ENCODE measurements around the gene KLHL29.

KLHL29 gene

GRCh38 chr2:23659328-23659727 lies 274.3 kb downstream of the KLHL29 start:
- DNase-seq (ENCODE audit: low read depth): no peak

DNA sequence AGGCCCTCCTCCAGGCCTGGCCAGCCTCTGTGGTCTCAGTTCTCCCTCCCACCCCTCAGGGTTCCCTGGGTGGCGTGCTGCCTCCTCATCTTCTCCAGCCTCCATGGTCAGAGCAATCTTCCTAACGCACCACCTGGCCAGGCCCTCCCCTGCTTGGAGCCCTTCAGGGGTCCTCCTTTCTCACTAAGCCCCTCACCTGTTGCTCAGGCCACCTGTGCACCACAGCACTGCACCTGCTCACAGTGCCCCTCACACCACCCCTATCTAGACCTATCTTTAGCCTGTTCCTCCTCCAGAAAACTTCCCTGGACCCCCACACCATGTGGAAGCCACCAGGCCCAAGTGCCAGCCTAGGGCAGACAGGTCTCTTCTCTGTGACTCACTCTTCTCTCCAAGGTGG lies 274.8 kb downstream of the KLHL29 start:
- DNase-seq (ENCODE audit: low read depth): no peak

GRCh38 chr2:23660237-23660636 lies 275.3 kb downstream of the KLHL29 start:
- no peak for DNase-seq (ENCODE audit: low read depth)

DNA sequence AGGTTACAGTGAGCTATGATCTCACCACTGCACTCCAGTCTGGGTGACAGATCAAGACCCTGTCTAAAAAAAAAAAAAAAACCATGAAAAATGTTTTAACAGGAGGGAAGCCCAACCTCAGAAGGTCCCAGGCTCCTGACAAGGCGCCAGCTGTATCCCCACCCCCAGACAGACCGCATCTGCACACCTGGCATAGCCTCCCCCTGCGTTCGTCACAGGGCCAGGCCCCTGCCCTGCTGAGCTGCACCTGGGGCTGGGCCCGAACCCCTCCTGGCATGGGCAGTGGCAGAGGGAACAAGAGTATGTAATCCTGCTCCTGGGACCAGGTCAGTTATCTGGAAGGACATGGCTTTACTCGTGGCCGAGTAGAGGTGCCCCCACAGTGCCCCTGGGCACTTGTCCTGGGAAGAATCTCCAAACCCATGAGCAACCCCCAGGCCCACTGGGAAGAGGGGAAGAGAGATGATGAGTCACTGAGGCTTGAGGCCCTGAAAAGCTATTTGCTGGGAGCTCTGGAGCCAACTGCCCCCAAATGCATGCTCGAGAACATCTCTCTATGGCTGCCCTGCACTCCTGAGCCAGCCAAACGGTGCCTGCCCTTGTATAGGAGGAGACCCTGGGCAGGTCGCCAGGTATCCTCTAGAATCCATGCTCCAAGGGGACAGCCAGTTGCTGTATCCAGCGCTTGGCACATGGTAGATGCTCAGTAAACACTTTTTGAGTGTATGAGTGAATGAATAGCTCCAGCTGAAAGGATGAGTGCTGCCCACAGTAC lies 276.5 kb downstream of the KLHL29 start:
- DNase-seq (ENCODE audit: low read depth): peak; percentile 7

GRCh38 chr2:23662466-23662865 lies 277.5 kb downstream of the KLHL29 start:
- no peak for DNase-seq (ENCODE audit: low read depth)

DNA sequence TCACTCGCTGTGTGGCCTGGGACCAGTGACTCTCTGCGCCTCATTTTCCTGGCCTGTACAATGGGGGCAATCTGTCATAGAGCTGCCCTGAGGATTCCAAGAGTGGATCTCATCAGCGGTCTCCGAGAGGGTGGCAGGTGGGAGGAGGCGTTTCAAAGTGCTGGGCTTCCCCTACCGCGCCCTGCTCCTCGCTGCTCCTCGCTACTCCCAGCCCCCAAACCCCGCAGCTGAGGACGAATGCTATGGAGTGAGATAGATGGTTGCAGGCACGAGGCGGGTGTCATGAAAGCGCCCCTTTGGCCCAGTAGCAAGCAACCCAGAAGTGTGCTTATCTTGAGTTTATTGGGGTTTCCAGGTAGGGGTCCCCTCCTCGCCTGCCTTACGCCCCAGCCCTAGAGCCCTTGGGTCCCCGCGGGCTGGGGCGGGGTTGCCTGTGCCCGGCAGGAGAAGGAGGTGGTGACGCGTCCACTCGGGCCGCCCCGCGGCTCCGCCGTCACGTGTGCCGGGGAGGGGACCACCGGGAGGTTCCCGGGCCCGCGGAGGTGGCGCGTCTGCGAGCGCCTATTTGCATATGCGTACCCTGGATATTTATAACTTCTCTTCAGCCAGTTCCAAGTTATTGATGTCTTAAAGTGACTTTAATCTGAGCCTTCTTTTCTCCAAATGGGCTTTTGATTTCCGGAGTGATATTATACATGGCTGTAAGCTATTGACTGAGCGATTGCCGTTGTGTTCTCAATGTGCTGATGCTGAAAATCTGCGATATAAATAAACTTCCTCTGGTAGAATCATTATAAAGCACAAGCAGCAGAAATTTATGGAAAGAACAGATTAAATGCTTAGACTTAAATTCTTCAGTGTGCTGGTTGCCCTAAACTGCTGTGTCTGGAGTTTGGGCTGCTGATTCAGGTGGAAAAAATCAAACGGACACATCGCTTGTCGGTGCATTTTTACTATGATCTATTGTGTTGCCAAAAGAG lies 278.3 kb downstream of the KLHL29 start:
- peak; percentile 23 for DNase-seq (ENCODE audit: low read depth)

DNA sequence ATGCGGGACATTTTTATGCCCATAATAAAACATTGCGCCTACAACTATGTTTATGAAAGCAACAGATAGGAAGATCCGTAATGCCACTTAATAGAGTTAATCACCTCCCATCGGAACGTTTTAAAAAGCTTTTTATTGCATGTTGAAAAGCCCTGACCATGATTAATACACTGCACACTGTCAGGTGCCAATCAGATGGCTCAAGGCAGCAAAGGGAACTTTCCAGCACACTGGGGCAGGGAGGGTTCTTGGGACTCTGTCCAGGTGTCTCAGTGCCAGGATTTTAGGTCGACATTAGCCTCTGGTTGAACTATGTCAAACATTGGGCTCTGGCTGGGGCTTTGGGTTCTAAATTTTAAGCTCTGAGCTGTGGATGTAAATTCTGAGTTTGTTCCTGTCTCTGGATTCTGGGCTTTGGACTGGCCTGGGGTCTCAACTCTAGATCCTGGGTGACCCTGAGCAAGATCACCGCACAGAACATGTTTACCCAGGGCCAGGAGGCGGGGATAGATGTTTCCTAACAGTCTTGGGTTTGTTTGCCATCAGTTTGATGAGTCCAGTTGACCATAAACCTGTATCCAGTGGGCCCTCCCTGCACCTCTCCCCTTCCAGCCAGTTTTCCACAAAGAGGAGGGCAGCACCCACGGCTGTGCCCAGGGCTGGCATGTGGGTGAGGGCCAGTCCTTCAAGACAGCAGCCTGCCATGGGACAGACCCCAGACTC lies 279.2 kb downstream of the KLHL29 start:
- DNase-seq (ENCODE audit: low read depth): no peak

DNA sequence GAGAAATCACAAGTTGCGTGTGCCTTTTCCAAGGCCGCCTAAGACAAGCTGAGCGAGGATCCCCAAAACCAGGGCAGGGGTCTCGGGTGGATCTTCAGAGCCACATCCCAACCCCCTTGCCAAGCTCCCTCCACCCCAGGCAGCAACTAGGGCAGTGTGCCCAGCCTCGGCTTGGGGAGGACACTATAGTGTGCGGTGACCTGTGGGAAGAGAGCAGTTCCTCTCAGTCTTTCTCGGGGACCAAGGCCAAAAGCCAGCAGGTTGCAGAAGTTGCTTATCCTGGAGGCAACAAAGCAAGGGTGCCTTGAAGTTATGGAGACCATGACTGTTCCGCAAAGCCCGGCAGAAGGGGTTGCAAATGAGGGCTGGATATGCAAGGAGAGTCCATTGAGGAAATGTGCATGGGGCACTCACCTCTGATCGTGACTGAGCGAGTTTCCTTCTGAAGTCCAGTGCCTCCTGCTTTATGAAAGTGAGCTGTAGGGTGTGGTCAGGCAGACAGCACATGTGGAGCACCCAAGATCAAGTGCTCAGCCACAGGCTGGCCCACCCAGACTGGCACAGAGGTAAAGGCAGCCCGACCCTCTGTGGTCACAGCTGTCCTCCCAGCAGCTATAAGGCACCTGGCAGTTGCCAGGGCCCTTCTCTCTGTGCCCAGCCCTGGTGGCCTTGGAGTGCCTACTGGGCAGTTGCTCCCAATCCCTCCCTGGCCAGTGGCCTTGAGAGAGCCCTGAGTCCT lies 281.4 kb downstream of the KLHL29 start:
- DNase-seq (ENCODE audit: low read depth): no peak

DNA sequence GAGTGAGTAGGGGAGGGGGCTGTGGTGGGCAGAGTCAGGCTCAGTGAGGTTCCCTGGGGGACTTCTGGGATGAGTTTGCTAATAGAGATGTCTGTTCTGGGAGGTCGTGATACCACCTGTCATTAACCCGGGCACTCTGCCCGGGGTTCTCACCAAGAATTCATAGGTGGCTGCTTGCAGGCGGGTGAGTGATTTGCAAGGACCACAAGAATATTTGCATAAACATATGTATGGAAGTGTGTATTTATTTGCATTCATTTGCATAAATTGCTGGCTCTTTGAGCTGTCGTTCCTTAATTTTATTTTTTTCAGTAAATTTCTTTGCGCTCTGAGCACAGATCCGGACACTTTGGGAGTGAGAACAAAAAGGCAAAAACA lies 282.0 kb downstream of the KLHL29 start:
- DNase-seq (ENCODE audit: low read depth): no peak

DNA sequence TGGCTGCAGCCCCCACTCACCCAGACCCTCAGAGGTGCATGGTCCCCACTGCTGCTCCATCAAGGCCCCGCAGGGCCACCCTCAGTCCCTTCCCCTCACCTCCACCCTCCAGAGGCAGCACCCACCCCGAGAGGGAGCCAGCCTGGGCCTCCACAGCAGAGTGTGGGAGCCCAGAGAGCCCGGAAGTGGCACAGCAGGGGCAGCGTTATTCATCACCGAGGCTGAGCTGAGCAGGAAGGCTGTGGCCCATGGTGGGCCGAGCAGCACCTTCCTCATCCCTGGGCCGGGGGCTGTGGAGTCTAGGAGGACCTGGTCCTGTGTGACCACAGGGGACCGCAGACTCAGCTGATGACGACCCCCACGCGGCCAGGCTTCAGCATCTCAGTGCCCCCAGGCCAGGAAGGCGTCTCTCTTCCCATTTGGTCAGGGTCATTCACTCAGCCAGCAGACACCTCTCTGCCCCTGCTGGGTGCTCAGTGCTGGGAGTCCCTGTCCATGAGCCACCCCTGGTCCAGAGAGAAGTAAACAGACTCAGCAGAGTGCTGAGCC lies 283.9 kb downstream of the KLHL29 start:
- DNase-seq (ENCODE audit: low read depth): no peak

DNA sequence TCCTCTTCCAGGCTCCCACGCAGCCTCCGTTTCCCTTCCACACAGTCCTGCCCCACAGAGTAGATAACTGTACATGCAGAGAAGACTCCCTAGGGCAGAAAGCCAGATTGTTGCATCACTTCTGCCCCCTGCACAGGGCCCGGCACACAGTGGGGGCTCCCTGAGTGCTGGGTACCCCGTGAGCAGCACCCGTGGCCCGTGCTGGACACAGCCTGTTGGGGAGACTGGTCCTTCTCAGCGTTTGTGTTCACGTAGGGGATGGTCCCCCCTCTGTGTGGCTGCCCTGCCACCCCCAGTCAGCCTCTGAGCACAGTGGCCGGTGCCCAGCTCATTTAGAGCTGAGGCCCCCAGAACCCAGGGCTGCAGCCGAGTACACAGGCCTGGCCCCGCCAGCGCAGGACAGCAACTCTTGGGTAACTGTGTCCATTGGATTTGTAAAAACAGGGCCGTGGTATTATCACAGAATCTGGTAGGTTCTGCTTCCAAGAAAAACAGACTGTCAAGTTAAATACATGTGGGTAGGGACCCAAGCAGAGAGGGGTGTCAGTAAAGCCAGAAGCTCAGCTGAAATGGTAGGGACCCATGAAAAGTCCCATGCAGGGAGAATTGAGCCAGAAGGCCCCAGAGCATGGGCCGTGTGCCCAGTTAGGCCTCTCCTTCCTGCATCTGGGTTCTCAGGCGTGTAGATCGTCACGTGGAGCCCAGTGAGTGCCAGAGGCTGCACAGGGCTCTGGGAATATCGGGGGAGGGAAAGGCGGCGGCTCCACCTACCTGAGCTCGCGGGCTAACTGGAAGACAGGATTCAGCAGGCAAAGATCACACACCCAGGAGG lies 284.6 kb downstream of the KLHL29 start:
- DNase-seq (ENCODE audit: low read depth): peak; percentile 42

DNA sequence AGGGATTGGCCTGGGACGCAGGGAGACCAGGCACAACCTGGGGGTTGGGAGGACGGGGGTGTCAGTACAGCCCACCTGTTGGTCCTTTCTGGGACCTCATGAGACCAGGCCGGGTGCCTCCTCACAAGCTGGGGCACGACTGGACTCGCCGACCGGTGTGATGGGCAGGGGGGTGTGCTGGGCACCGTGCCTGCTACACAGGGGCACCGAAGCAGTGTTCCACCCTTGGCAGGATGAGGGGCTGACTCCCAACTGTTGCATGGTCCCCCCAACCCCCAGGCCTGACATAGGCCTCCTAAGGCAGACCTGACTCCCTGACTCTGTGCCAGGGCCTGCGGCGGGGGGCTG lies 285.2 kb downstream of the KLHL29 start:
- no peak for DNase-seq (ENCODE audit: low read depth)

DNA sequence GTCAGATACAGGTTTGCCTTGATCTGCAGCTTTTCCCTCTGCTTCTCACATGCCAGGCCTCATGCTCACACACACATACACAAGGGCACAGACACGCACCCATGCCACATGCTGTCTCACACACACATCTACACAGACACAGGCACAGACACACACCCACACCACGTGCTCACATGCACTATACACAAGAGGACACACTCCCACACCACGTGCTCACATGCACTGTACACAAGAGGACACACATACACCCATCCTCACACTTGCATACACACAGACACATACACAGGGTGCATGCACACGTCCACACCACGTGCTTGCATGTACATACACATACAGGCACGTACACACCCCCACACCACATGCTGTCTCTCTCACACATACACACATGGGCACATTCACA lies 288.1 kb downstream of the KLHL29 start:
- no peak for DNase-seq (ENCODE audit: low read depth)

- peak; percentile 32 for DNase-seq (ENCODE audit: low read depth)
Observed at GRCh38 chr2:23673830-23674679, 289.1 kb downstream of the KLHL29 start.

DNA sequence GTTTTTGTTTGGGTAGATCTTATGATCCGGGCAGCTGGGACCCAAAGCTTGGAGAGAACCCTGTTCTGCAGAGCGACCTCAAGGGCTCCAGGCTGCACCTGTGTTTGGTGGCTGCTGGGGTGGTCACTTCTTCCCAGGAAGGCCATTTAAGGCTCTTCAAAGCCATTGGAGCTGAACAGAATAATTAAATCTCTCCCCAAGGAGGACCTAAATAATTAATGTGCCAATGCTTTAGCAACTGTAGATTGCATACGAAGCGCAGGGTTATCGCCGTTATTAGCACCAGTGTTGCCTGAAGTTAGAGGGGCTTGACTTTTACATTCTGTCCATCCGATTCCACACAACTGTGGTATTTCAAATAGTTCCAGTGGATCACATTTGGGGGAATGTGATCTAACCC lies 290.5 kb downstream of the KLHL29 start:
- no peak for DNase-seq (ENCODE audit: low read depth)

DNA sequence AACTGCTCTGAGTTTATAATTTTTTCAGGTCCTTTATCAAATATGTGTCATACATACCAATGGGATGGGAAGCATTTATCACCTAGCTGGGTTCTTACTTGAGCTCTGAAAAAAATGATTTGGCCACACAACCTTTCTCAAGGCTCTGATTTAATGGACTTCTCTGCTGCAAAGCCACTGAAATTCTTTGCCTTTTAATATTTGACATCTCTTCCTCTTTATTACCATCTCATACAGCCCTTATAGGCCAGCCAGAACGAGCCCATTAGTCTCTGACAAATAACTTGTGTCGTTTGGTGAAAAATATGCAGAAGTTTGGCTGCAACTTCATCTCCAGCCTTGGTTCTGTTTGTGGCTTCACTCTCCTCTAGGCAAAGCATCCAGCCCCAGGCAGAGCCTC lies 292.9 kb downstream of the KLHL29 start:
- DNase-seq (ENCODE audit: low read depth): no peak

DNA sequence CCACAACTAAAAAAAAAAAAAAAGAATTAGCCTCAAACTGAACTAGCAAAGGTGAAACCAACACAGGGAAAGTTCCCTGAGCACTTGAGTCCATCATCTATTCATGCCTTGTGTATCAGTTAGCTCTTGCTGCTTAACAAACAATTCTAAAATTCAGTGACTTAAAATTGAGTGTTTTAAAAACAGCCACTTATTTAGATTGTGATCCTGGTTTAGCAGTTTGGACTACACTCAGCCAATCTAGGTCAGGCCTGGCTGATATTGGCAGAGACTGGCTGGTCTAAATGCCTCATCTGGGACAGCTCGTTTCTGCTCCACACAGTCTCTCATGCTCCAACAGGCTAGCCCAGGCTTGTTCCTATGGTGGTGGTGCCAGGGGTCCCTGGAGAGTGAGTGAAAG lies 294.1 kb downstream of the KLHL29 start:
- no peak for DNase-seq (ENCODE audit: low read depth)

GRCh38 chr2:23680951-23681350 lies 296.0 kb downstream of the KLHL29 start:
- no peak for DNase-seq (ENCODE audit: low read depth)

DNA sequence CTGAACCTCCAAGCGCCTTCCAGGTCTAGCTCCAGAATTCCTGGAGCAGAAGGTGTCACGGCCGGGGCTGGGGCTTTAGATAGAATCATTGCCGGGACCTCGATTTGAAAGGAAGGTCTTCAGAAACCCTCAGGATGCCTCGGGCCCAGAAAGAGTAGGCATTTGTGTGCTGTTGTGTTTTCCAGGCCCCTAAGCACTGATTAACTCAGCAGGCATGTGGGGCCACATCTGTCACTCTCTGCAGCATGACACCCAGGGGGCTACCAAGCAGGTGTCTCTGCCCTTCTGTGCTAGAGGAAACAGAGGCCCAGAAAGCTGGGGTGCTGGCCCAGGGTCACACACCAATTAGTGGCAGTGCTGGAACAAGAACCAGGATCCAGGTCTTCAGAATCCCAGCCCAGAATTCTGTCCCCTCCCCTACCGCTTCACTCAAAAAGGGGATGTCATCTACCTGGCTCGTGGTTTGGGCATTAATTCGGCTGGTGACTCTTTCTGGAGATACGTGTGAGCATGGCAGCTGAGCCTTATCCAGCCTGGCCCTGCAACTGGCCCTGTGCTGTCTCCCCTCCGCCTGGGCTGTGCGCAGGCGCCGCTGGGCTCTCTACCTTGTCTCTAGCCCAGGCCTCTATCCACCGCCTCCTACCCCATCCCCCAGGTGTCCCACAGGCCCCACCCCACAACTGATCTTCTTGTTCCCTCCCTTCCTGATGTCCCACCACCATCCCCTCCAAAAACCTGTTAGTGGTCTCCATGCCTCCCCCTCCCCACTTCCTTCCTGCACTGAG lies 296.6 kb downstream of the KLHL29 start:
- DNase-seq (ENCODE audit: low read depth): no peak

Data from EH (cell line).